GM12873 (cell line): ENCODE results near the gene NHERF2.

Experiments
- TF ChIP-seq, protein P1 (sequence below): IDR thresholded peaks from 2 replicates; pipeline ENCODE4 v1.5.1; 2012; ENCODE audit warnings: low read depth, mild to moderate bottlenecking, moderate library complexity, low read length, control low read depth; ENCODE audit not compliant: insufficient read depth; ENCODE audit errors: missing control alignments

NHERF2 gene

DNA sequence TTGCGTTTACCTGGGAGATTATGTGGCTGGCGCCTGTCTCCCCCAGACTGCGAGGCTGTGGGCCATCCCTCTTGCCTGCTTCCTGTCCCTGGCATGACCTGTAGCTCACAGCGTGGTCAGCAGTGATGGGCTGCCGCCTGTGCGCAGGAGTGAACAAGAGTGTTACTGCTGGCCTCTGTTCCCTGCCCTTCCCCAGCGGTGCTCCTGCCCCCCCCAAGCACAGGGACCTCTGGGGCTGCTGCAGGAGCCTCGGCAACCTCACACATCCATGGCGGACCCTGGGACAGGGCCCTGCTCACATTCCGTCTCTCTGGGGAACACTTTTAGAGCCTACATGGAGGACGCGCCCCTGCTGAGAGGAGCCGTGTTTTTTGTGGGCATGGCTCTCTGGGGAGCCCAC is 31.7 kb downstream of the NHERF2 start:
- TF ChIP-seq, protein P1, sequence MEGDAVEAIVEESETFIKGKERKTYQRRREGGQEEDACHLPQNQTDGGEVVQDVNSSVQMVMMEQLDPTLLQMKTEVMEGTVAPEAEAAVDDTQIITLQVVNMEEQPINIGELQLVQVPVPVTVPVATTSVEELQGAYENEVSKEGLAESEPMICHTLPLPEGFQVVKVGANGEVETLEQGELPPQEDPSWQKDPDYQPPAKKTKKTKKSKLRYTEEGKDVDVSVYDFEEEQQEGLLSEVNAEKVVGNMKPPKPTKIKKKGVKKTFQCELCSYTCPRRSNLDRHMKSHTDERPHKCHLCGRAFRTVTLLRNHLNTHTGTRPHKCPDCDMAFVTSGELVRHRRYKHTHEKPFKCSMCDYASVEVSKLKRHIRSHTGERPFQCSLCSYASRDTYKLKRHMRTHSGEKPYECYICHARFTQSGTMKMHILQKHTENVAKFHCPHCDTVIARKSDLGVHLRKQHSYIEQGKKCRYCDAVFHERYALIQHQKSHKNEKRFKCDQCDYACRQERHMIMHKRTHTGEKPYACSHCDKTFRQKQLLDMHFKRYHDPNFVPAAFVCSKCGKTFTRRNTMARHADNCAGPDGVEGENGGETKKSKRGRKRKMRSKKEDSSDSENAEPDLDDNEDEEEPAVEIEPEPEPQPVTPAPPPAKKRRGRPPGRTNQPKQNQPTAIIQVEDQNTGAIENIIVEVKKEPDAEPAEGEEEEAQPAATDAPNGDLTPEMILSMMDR: no peak

DNA sequence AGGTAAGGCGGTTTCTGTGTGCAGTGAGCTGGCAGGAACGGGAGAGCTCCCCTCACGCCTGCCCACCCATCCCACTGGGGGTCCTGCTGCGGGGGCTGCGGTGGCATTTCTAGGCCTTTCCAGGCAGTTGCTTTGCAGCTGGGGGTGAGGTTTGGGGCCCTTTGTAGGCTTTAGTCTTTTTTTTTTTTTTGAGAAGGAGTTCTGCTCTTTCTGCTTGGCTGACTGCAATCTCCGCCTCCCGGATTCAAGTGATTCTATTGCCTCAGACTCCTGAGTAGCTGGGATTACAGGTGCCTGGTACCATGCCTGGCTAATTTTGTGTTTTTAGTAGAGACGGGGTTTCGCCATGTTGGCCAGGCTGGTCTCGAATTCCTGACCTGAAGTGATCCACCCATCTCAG is 32.2 kb downstream of the NHERF2 start:
- TF ChIP-seq, protein P1: no peak

DNA sequence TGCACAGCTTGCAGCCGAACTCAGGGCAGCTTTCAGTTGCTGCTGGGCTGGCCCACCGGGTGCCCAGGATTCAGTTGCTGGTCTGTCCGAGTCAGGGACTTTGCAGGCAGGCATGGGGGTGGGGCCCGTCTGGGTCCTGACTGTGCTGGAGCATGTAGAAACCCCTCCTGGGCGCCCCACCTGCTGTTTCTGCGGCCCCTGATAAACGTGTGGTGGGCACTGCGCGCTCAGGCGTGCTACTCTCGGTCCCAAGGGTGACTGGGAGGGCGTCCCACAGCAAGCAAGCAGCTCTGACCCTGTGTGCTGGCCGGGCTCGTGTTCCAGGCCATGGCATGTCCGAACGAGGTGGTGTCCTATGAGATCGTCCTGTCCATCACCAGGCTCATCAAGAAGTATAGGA is 33.6 kb downstream of the NHERF2 start:
- TF ChIP-seq, protein P1: no peak

DNA sequence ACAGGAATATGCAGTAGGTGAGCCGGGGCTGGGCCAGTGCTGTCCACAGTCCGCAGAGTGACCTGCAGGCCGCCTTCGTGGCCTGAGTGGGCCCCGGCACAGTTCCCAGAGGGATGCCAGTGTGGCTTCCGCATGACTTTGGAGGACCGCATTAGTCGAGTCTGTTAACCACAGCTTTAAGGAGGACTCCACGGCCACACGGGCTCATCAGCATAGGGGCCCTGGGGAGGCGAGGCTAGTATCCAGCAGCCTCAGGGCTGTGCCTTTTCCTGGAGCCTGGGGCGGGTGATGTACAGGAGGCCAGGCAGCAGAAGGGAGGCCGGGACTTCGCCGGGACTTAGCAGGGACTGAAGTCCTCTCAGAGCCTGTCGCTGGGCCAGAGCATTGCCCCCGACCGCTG is 34.3 kb downstream of the NHERF2 start:
- TF ChIP-seq, protein P1: no peak

DNA sequence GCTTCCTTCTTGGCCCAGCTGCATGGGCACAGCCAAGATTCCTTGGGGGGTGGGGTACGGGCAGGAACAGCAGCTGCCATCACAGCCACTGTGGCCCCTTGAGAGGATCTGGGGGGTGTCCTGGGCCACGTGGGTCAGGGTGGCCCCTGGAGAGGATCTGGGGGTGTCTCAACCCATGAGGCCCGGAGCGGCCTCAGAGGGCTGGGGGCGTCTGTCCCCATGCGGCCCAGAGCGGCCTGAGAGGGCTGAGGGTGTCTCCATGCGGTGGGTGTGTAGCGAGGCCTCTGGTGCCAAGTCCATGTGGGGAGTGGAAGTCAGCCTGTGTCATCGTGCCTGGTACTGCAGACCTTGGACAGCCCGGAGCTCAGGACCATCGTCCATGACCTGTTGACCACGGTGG is 34.8 kb downstream of the NHERF2 start:
- TF ChIP-seq, protein P1: no peak

DNA sequence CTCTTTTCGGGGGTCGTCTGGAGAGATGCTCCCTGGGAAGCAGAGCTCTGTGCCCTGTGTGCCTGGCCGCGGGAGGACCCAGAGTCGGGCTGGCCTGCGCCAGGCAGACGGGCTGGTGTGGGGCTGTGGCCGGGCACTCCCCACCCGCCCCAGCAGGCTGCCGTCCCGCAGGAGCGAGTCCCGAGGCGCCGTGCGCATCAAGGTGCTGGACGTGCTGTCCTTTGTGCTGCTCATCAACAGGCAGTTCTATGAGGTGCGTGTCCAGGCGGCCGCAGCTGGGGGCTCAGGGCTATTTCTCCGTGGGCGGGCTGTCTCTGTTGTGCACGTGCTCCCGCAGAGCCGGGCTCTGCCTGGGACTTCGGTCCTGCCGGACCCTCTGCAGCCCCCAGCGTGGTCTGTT is 36.1 kb downstream of the NHERF2 start:
- TF ChIP-seq, protein P1: no peak

DNA sequence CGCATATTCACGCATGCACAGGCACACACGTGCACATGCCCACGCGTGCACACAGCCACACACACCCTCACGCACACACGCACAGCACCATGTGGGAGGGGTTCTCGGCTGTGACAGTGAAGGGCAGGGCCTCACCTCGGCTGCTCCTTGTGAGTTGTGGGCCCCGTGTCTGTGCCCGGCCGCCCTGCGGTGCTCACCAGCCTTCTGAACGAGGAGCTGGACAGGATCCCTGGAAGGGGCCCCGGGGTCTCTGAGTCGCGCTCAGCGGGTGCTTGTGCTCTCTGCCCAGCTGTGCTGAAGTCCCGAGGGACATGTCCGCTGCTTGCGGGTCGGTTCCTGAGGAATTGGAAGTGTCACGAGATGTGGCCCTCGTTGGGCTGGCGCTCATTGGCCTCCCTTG is 37.2 kb downstream of the NHERF2 start:
- TF ChIP-seq, protein P1: no peak
